Activated CD4-positive, alpha-beta memory T cell treated with anti-CD3 and anti-CD28 coated beads, Interleukin-2, amount 10 ng/mL, durations not matched to agents 7 days and 5 days (primary cell): ENCODE data around the gene ADAM29. TPM values are rescaled to one million over a fixed set of nuclear protein-coding genes. Genes with fewer than 3 reads are reported as not detected.
"Not testable (repeated sequence)": the region's sequence is repeated elsewhere in the genome, so short reads cannot be mapped to it uniquely, and the experiment has no call there.

ENCODE experiments used
- CTCF ChIA-PET: fragments of 350-600 bp; sonication (Branson Sonifier 250); formaldehyde crosslinking; loops from one replicate; lab custom pipeline; 2021; ENCODE audit warnings: antibody characterized with exemption, inconsistent platforms; lab: Charles Lee
- POLR2A ChIA-PET: fragments of 350-600 bp; sonication (Branson Sonifier 250); formaldehyde crosslinking; loops from one replicate; lab custom pipeline; 2021; ENCODE audit warnings: antibody characterized with exemption; lab: Charles Lee
- DNase-seq: peaks from one replicate; pipeline ENCODE4 v3.0.0-alpha.2; 2020
- H3K27ac Mint-ChIP-seq: one replicate; pipeline ENCODE4 v1.8.0; 2021; ENCODE audit warnings: mild to moderate bottlenecking, mixed read lengths
- H3K27me3 Mint-ChIP-seq: one replicate; pipeline ENCODE4 v1.8.0; 2021; ENCODE audit warnings: mixed read lengths
- H3K36me3 Mint-ChIP-seq: one replicate; pipeline ENCODE4 v1.8.0; 2021; ENCODE audit warnings: low read depth, mixed read lengths
- H3K4me1 Mint-ChIP-seq: one replicate; pipeline ENCODE4 v1.8.0; 2021; ENCODE audit warnings: mixed read lengths
- H3K4me3 Mint-ChIP-seq: one replicate; pipeline ENCODE4 v1.8.0; 2021; ENCODE audit warnings: mild to moderate bottlenecking, mixed read lengths
- H3K9me3 Mint-ChIP-seq: one replicate; pipeline ENCODE4 v1.8.0; 2021; ENCODE audit warnings: mixed read lengths
- total RNA-seq, 2 experiments: library from RNA; stranded (reverse); gene quantifications; one replicate each; pipeline ENCODE4 v1.2.3, GENCODE V29; 2021

ADAM29 gene
- total RNA-seq, 2 experiments from 2014 or later: not detected

DNA sequence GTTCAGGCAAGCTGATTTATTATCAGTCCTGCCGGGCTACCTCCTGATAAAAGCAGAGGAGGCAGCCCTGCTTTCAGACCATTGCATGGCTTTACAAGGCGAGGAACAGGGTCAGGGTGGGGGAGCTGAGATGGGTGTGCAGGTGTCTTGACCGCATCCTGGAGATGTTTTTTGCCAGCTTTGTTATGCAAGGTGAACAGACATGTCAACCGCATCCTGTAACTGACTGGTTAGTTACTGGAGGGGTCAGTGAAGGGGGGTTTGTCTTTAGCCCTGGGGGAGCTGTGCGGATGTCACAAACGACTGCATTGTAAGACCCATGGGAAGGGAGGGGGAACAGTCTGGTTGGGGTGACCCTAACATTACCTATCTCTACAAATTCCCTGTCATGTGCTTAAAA, 10.0 kb downstream of the ADAM29 start:
- CTCF ChIA-PET: no interaction called here
- Mint-ChIP-seq H3K27ac (no peak overlapping the region), H3K36me3 (no peaks in the 10 kb centered on the region), H3K9me3 (peaks cover 4% of the 10 kb centered on the region), H3K4me3 (no peak overlapping the region), H3K27me3 (no peaks in the 10 kb centered on the region), H3K4me1 (no peaks in the 10 kb centered on the region)
- POLR2A ChIA-PET: no interaction called here
- DNase-seq: no peak

DNA sequence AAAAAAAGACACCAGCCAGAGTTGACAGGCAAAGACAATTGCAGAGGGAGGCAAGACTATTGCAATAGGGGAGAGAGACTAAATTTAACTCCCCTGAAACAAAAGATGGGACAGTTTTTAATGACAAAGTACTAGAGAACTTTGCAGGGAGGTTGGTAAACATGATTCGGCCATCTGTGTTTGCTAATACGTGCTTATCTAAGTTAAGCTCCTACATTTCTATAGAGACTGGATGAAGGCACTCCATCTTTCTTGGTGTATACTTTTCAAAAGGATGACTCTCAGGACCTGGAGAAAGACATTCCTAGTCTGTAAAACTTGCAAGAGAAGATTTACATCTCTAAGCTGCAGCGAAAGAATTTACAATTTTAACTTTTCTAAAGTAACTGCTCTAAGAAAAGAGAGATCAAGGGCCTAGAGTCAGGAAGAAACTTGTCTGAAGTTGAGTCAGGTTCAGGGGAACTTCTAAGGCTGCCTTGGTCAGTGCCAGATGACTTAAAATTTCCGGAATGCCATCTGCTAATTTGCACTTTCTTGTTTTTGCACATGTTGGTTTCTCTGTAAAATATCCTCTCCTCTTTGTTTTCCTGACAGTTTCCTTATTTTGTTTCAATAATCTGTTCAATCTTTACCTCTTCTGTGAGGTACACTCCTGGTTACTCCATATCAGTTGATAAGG, 10.6 kb downstream of the ADAM29 start:
- POLR2A ChIA-PET: no interaction called here
- no peaks in the 10 kb centered on the region for H3K4me1 Mint-ChIP-seq
- no peaks in the 10 kb centered on the region for H3K27me3 Mint-ChIP-seq
- CTCF ChIA-PET: no interaction called here
- peaks cover 4% of the 10 kb centered on the region for H3K9me3 Mint-ChIP-seq
- H3K36me3 Mint-ChIP-seq: no peaks in the 10 kb centered on the region
- no peak overlapping the region for H3K27ac Mint-ChIP-seq
- no peak overlapping the region for H3K4me3 Mint-ChIP-seq
- no peak for DNase-seq

- H3K27me3 Mint-ChIP-seq: no peaks in the 10 kb centered on the region
- POLR2A ChIA-PET: no interaction called here
- H3K4me1 Mint-ChIP-seq: no peaks in the 10 kb centered on the region
- no peaks in the 10 kb centered on the region for H3K36me3 Mint-ChIP-seq
- no peak overlapping the region for H3K27ac Mint-ChIP-seq
- DNase-seq: no peak
- CTCF ChIA-PET: no interaction called here
- H3K4me3 Mint-ChIP-seq: no peak overlapping the region
- peaks cover 4% of the 10 kb centered on the region for H3K9me3 Mint-ChIP-seq
Observed at GRCh38 chr4:174929346-174929745, 11.2 kb downstream of the ADAM29 start.

DNA sequence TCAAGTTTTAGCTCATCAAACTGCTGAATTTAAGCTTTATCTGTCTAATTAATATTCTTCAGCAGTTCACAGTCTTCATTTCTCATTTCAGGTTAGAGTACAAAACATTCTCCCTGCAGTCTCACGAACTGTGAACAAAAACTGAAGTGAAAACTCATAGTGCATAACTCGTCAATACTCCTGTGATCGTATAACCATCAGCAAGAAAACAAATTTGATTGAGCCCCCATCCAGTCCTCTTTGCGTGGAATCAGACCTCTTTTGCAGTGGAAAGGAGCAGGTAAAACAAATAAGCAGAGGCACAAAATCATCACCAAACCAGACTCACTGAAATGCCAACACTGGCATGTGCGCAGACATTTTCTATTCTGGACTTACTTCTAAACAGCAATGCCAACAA, 12.7 kb downstream of the ADAM29 start:
- no peak for DNase-seq
- POLR2A ChIA-PET: no interaction called here
- Mint-ChIP-seq H3K4me1 (no peaks in the 10 kb centered on the region), H3K27me3 (no peaks in the 10 kb centered on the region), H3K9me3 (peaks cover 4% of the 10 kb centered on the region), H3K27ac (no peak overlapping the region), H3K4me3 (no peak overlapping the region), H3K36me3 (no peaks in the 10 kb centered on the region)
- CTCF ChIA-PET: no interaction called here

- POLR2A ChIA-PET: no interaction called here
- peaks cover 4% of the 10 kb centered on the region for H3K9me3 Mint-ChIP-seq
- no peaks in the 10 kb centered on the region for H3K4me1 Mint-ChIP-seq
- no peak overlapping the region for H3K4me3 Mint-ChIP-seq
- no peaks in the 10 kb centered on the region for H3K36me3 Mint-ChIP-seq
- H3K27me3 Mint-ChIP-seq: no peaks in the 10 kb centered on the region
- no peak for DNase-seq
- no peak overlapping the region for H3K27ac Mint-ChIP-seq
- CTCF ChIA-PET: no interaction called here
Observed at GRCh38 chr4:174933083-174933482, 14.9 kb downstream of the ADAM29 start.

DNA sequence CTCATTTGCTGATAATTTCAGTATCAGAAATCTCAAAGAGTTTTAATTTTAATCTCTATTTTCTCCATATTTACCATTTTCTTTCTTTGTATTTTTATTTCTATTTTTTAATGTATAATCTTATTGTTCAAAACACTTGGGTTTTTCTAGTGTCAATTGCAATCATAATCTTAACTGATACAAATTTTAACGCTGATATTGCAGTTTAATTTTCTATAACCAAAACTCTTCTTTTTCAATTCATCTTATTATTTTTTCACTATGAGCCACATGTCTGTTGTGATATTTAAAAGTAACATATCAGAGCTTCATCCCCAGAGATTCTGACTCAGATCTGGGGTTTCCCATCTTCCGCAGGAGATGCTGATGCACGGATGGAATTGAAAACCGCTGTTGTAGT, 16.2 kb downstream of the ADAM29 start:
- Mint-ChIP-seq H3K27ac (no peak overlapping the region), H3K36me3 (no peaks in the 10 kb centered on the region)

GRCh38 chr4:174935607-174936006, 17.4 kb downstream of the ADAM29 start:
- no peaks in the 10 kb centered on the region for H3K27me3 Mint-ChIP-seq
- ChIA-PET CTCF (no interaction called here), POLR2A (no interaction called here)
- no peaks in the 10 kb centered on the region for H3K36me3 Mint-ChIP-seq
- no peak overlapping the region for H3K27ac Mint-ChIP-seq
- no peak overlapping the region for H3K4me3 Mint-ChIP-seq
- H3K9me3 Mint-ChIP-seq: peaks cover 4% of the 10 kb centered on the region
- DNase-seq: no peak
- H3K4me1 Mint-ChIP-seq: no peaks in the 10 kb centered on the region

More for the DNA sequence above, 16.2 kb downstream of the ADAM29 start:
- Mint-ChIP-seq H3K9me3 (peaks cover 4% of the 10 kb centered on the region), H3K4me1 (no peaks in the 10 kb centered on the region), H3K27me3 (no peaks in the 10 kb centered on the region), H3K4me3 (no peak overlapping the region)
- DNase-seq: no peak
- ChIA-PET CTCF (no interaction called here), POLR2A (no interaction called here)

- H3K27ac Mint-ChIP-seq: no peak overlapping the region
- ChIA-PET CTCF (no interaction called here), POLR2A (no interaction called here)
- no peaks in the 10 kb centered on the region for H3K27me3 Mint-ChIP-seq
- no peaks in the 10 kb centered on the region for H3K4me1 Mint-ChIP-seq
- no peaks in the 10 kb centered on the region for H3K36me3 Mint-ChIP-seq
- peaks cover 4% of the 10 kb centered on the region for H3K9me3 Mint-ChIP-seq
- H3K4me3 Mint-ChIP-seq: no peak overlapping the region
- no peak for DNase-seq
Observed at GRCh38 chr4:174940002-174940401, 21.8 kb downstream of the ADAM29 start.

DNA sequence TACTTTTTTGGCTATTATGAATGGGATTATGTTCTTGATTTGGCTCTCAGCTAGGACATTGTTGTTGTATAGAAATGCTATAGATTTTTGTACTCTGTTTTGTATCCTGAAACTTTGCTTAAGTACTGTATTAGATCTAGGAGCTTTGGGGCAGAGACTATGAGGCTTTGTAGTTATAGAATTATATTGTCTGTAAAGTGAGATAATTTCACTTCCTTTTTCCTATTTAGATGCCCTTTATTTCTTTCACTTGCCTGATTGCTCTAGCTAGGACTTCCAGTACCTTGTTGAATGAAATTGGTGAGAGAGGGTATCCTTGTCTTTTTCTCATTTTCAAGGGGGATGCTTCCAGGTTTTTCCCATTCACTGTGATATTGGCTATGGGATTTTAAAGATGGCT, 28.1 kb downstream of the ADAM29 start:
- ChIA-PET POLR2A (no interaction called here), CTCF (no interaction called here)
- DNase-seq: no peak
- no peaks in the 10 kb centered on the region for H3K4me1 Mint-ChIP-seq
- H3K4me3 Mint-ChIP-seq: no peak overlapping the region
- H3K9me3 Mint-ChIP-seq: peaks cover 8% of the 10 kb centered on the region
- no peaks in the 10 kb centered on the region for H3K36me3 Mint-ChIP-seq
- H3K27ac Mint-ChIP-seq: no peak overlapping the region
- H3K27me3 Mint-ChIP-seq: no peaks in the 10 kb centered on the region

DNA sequence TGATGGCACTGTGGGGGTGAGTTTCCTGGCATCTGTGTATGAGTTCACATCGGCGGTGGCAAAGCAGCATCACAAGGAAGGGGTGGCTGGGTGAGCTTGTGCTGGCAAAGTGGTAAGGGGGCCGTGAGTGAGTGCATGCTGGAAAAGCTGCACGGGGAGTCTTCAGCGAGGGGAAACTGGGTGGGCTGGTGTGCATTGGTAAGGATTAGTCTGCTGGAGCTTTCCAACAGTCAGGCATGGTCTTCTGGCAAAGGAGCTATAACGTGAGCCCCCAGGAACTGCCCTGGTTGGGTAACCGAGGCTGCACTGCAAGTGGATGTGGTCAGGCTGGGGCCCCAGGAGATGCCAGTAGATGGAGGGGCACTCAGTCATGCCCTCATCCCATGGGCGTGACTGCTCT, 30.7 kb downstream of the ADAM29 start:
- H3K36me3 Mint-ChIP-seq: no peaks in the 10 kb centered on the region
- no peak overlapping the region for H3K4me3 Mint-ChIP-seq
- H3K27me3 Mint-ChIP-seq: no peaks in the 10 kb centered on the region
- DNase-seq: no peak
- no peak overlapping the region for H3K27ac Mint-ChIP-seq
- no peaks in the 10 kb centered on the region for H3K4me1 Mint-ChIP-seq
- CTCF ChIA-PET: no interaction called here
- POLR2A ChIA-PET: no interaction called here
- peaks cover 4% of the 10 kb centered on the region for H3K9me3 Mint-ChIP-seq

DNA sequence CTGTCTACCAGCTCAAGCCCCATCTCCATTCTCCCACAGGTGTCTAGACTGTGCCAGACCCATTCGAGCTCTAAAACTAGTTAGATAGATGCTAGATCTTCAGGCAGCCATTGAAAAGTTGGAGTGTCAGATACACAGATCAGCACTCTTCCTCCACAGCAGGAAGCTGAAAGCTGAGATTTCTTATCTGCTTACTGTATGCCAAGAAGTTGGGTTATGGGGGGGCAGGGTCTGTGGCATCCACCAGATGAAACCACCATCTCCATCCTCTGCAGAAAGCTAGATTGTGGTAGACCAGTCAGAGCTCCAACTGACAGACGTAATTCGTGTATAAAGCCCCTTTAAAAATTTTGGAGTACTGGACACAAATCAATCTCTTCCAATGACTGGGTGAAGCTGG, 54.8 kb downstream of the ADAM29 start:
- CTCF ChIA-PET: no interaction called here
- H3K9me3 Mint-ChIP-seq: peaks cover 13% of the 10 kb centered on the region

DNA sequence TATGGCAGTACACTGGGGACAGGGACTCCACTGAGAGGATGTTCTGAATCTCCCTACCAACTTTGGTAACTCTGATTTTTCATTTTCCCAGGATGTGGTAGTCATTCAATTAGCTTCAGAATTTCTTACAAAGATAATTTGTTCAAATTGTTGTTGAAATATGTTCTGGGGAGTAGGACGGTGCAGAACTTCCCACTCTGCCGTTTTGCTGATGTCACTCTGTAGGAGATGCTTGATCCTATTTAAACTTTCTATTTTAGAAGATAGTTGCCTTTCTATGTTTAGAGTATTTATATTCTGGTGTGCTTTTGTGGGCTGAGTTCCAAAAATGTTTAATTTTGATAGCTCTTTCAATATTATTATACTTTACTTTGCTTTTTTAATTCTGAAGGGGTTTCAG, 55.2 kb downstream of the ADAM29 start:
- Mint-ChIP-seq H3K27ac (no peak overlapping the region), H3K4me3 (no peak overlapping the region), H3K4me1 (no peaks in the 10 kb centered on the region), H3K9me3 (peaks cover 13% of the 10 kb centered on the region), H3K27me3 (no peaks in the 10 kb centered on the region), H3K36me3 (no peaks in the 10 kb centered on the region)
- DNase-seq: no peak
- ChIA-PET POLR2A (no interaction called here), CTCF (no interaction called here)

More for the DNA sequence above, 54.8 kb downstream of the ADAM29 start:
- POLR2A ChIA-PET: no interaction called here
- Mint-ChIP-seq H3K4me3 (no peak overlapping the region), H3K27me3 (no peaks in the 10 kb centered on the region), H3K27ac (no peak overlapping the region), H3K36me3 (no peaks in the 10 kb centered on the region), H3K4me1 (no peaks in the 10 kb centered on the region)
- no peak for DNase-seq

- Mint-ChIP-seq H3K4me3 (no peak overlapping the region), H3K27ac (no peak overlapping the region), H3K9me3 (peaks cover 16% of the 10 kb centered on the region), H3K4me1 (no peaks in the 10 kb centered on the region), H3K27me3 (no peaks in the 10 kb centered on the region), H3K36me3 (no peaks in the 10 kb centered on the region)
- POLR2A ChIA-PET: no interaction called here
- CTCF ChIA-PET: no interaction called here
- no peak for DNase-seq
Observed at GRCh38 chr4:174983128-174983750, 65.1 kb downstream of the ADAM29 start.

GRCh38 chr4:174983870-174984269, 65.7 kb downstream of the ADAM29 start:
- H3K27me3 Mint-ChIP-seq, H3K36me3 Mint-ChIP-seq, H3K27ac Mint-ChIP-seq, H3K4me3 Mint-ChIP-seq, DNase-seq, H3K4me1 Mint-ChIP-seq, POLR2A ChIA-PET, CTCF ChIA-PET: not testable (repeated sequence)
- peaks cover 16% of the 10 kb centered on the region for H3K9me3 Mint-ChIP-seq
